Left colon (tissue), 2 donors: ENCODE measurements around the gene POLD4. TPM values are rescaled to one million over a fixed set of nuclear protein-coding genes. Genes with fewer than 3 reads are reported as not detected.
"Not testable (repeated sequence)": the region's sequence is repeated elsewhere in the genome, so short reads cannot be mapped to it uniquely, and the experiment has no call there.

Experiments
- ATAC-seq: fragments of 200-7000 bp; cut with Tn5 transposase; one replicate; pipeline ENCODE4 v1.9.1; 2020; ENCODE audit warnings: mild to moderate bottlenecking, moderate library complexity
- DNase-seq, 2 donors: peaks; one replicate each; pipeline ENCODE4 v3.0.0-alpha.2; 2020
- intact Hi-C, 2 donors: fragments of 100-400 bp; cut with DNase I in 1 of 2; cut with micrococcal nuclease in 1 of 2; formaldehyde crosslinking; loops; one replicate each; pipeline versions ENCODE4 v1.11.2 to v1.14.0; 2022; cut with DNase I, micrococcal nuclease
- total RNA-seq, 2 donors: library from RNA; stranded (reverse); fragmentation: NEBNext Ultra II Directional; extraction: Animal tissue kit (Norgen Biotek cat#: 25700); gene quantifications; one replicate each; pipeline ENCODE4 v1.2.1, GENCODE V29; 2021
- donor health status: DM: no; HTN: no; CAD: no.
- donor health status: DM: yes; HTN: yes; CAD: no.

The POLD4 gene
- total RNA-seq, 2 donors from 2014 or later: 237 to 262 TPM

GRCh38 chr11:67345247-67345919 is 8.0 kb downstream of the POLD4 start:
- DNase-seq (peak in 1 of 2 donors; percentile 49), ATAC-seq (peak; percentile 62)
- intact Hi-C loops: loop anchor here in 1 of 2 donors (5.0 kb wide), 1 partner anchor 37 kb away; no protein-coding TSS in a partner anchor

- ATAC-seq: no peak
These were observed 9.1 kb downstream of the POLD4 start for GRCh38 chr11:67344264-67344663.

GRCh38 chr11:67337257-67337656 is 16.1 kb downstream of the POLD4 start:
- ATAC-seq: no peak
- intact Hi-C loops: no loop called here
- DNase-seq: no peak

More at GRCh38 chr11:67344264-67344663, 9.1 kb downstream of the POLD4 start:
- intact Hi-C loops: no loop called here
- DNase-seq: no peak

GRCh38 chr11:67332081-67332691 is 21.2 kb downstream of the POLD4 start:
- DNase-seq: no peak
- intact Hi-C loops: no loop called here
- no peak for ATAC-seq

- intact Hi-C loops: no loop called here
- no peak for ATAC-seq
- DNase-seq: no peak
These were observed 29.8 kb downstream of the POLD4 start for GRCh38 chr11:67323526-67323925.

GRCh38 chr11:67322049-67322448 is 31.3 kb downstream of the POLD4 start:
- no peak for ATAC-seq

GRCh38 chr11:67321313-67321871 is 32.0 kb downstream of the POLD4 start:
- no peak for ATAC-seq
- intact Hi-C loops: no loop called here
- DNase-seq: no peak

More at GRCh38 chr11:67322049-67322448, 31.3 kb downstream of the POLD4 start:
- no peak for DNase-seq
- intact Hi-C loops: no loop called here

GRCh38 chr11:67320691-67321090 is 32.7 kb downstream of the POLD4 start:
- DNase-seq (no peak), ATAC-seq (no peak)
- intact Hi-C loops: no loop called here

GRCh38 chr11:67320011-67320410 is 33.3 kb downstream of the POLD4 start:
- intact Hi-C loops: no loop called here
- no peak for DNase-seq

GRCh38 chr11:67318876-67319275 is 34.5 kb downstream of the POLD4 start:
- intact Hi-C loops: loop anchor here in 1 of 2 donors (5.0 kb wide), 1 partner anchor 52 kb away; the partner anchor contains the start of gene GRK2
- not testable (repeated sequence) for DNase-seq, ATAC-seq

More at GRCh38 chr11:67320011-67320410, 33.3 kb downstream of the POLD4 start:
- ATAC-seq: no peak

GRCh38 chr11:67317888-67318555 is 35.3 kb downstream of the POLD4 start:
- DNase-seq (peak; percentile 50 to 66), ATAC-seq (peak; percentile 57)
- intact Hi-C loops: loop anchor here (2.0 to 5.0 kb wide), 2 partner anchors 51 to 55 kb away; partner anchors contain the start of gene GRK2 (in 1 of the 2)

- DNase-seq (peak; percentile 94 to 99), ATAC-seq (peak; percentile 77)
- intact Hi-C loops: loop anchor here (2.0 to 5.0 kb wide), 2 partner anchors 50 to 55 kb away; partner anchors contain the start of gene GRK2 (in 1 of the 2)
These were observed 36.0 kb downstream of the POLD4 start for GRCh38 chr11:67317205-67317887.

GRCh38 chr11:67316882-67317204 is 36.5 kb downstream of the POLD4 start:
- ATAC-seq: no peak
- intact Hi-C loops: loop anchor here (2.0 to 5.0 kb wide), 2 partner anchors 50 to 54 kb away; partner anchors contain the start of gene GRK2 (in 1 of the 2)
- DNase-seq: no peak

- intact Hi-C loops: loop anchor here in 1 of 2 donors (5.0 kb wide), 1 partner anchor 48 kb away; the partner anchor contains the start of gene GRK2
- no peak for DNase-seq
- no peak for ATAC-seq
These were observed 37.9 kb downstream of the POLD4 start for GRCh38 chr11:67315325-67315909.

GRCh38 chr11:67314218-67314617 is 39.1 kb downstream of the POLD4 start:
- ATAC-seq: no peak
- intact Hi-C loops: no loop called here
- no peak for DNase-seq

- intact Hi-C loops: no loop called here
- ATAC-seq: no peak
These were observed 40.0 kb downstream of the POLD4 start for GRCh38 chr11:67313125-67313890.

GRCh38 chr11:67312187-67313021 is 40.9 kb downstream of the POLD4 start:
- DNase-seq: peak; percentile 79 to 94
- intact Hi-C loops: no loop called here
- ATAC-seq: peak; percentile 67

More at GRCh38 chr11:67313125-67313890, 40.0 kb downstream of the POLD4 start:
- no peak for DNase-seq
